ENCODE data around the gene SVIL.

The SVIL gene

DNA sequence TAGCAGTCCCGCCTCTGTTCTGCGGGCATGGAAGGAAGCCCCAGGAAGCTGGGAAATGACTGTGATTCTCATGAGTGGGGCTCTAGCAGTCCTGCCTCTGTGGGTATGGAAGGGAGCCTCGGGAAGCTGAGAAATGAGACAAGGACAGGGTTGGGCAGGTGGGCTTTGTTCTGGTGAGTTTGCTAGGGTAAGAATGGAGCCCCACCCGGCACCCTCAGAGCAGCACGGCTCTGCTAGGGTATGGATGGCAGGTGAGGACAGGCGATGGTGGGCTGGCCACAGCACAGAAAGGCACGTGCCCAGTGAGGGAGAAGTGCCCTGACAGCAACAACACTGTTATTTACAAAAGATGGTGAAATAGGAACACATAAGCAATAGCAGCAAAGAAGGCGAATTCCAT lies 39.6 kb downstream of the SVIL start:
- TF ChIP-seq, protein P1, sequence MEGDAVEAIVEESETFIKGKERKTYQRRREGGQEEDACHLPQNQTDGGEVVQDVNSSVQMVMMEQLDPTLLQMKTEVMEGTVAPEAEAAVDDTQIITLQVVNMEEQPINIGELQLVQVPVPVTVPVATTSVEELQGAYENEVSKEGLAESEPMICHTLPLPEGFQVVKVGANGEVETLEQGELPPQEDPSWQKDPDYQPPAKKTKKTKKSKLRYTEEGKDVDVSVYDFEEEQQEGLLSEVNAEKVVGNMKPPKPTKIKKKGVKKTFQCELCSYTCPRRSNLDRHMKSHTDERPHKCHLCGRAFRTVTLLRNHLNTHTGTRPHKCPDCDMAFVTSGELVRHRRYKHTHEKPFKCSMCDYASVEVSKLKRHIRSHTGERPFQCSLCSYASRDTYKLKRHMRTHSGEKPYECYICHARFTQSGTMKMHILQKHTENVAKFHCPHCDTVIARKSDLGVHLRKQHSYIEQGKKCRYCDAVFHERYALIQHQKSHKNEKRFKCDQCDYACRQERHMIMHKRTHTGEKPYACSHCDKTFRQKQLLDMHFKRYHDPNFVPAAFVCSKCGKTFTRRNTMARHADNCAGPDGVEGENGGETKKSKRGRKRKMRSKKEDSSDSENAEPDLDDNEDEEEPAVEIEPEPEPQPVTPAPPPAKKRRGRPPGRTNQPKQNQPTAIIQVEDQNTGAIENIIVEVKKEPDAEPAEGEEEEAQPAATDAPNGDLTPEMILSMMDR (IDR thresholded peaks at IDR 0.05) = no peak

DNA sequence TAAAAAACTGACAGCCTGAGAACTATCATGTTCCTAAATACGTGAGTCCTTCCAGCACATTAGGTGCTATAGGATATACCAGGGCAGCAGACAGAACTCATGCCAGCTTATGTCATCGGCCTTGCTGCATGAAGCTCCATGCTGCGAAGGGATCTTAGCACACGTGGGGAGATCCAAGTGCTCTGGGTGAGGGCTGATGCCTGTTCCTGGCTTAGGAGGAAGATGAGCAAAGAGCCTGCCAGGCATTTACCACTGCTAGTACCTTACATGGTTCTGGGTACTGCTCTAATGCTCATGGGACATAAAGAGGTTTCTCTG lies 43.2 kb downstream of the SVIL start:
- TF ChIP-seq, protein P1 (IDR thresholded peaks at IDR 0.05) = no peak

DNA sequence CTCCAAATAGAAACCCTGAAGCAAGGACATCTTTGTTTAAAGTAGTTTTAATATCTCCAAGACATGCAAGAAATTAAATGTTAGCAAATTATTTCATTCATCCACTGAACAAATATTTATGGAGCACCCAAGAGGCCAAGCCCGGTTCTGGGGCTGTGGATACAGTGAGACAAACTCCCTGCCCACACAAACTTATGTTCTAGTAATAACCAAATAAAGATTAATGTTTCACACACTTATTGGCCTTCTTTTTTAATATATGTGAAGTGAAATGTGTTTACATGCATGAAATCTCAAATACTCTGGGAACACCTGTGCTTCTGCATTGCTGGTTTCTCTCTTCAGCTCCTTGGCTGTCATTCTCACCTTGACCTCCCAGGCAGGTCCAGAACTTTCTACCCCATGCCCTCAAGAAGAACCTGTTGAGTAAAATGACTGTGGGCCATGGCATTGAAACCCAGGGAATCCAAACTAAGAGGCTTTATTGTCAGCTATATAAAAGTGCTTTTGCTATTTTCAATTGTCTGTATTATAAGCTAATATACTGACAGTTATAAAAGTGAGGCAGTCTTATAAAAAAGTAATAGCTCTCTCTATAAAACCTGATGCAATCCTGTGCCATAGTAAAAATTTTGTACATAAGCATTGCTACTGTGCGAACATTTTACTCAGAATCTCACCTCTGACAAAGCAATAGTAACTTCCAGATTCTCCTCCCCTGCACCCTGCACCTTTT lies 43.7 kb downstream of the SVIL start:
- TF ChIP-seq, protein P1 (IDR thresholded peaks at IDR 0.05) = no peak

DNA sequence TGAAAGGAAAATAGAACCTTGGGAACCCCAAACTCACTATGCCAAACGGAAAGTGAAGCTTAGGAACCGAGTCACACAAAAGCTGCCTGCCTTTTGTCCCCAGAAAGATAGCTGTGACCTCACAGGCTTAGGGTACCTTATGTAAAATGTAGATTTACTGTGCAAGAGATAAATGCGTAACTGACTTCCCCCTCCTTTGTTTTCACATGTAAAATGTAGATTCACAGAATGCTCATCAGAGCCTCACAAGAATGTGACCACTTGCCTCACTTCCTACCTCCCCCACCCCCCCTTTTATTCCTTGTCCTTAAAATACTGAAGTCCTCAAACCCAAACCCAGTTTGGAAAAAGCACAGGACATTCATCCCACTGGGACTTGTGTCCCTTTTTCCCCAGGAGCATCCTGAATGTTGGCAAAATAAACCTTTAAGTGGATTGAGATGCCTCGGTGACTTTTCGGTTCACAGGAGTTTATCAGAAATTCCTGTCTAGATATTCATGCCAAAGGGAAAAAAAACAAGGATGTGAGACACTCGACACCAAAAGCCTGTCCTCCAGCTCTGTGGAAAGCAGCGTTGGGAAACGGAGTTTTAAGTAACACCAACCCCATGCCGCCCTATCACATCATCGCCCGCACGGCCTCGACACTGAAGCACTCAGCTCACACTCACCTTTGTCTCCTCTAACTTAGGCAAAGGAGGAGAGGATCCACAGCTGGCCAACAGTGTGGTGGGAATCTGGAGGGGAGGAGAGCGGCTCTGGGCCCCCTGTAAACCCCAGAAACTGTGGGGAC lies 45.9 kb downstream of the SVIL start:
- TF ChIP-seq, protein P1 (IDR thresholded peaks at IDR 0.05) = no peak

DNA sequence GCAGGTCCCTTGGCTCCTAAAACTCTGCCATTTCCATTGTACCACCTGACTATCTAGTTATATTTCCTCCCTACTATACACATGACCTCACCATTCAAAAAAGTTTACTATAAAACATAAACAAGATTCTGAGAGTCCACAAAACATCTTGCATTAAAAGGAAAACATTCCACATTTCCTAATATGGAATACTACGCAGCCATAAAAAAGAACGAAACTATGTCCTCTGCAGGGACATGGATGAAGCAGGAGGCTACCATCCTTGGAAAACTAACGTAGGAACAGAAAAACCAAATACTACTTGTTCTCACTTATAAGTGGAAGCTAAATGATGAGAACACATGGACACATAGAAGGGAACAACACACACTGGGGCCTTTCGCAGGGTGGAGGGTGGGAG lies 48.3 kb downstream of the SVIL start:
- TF ChIP-seq, protein P1 (IDR thresholded peaks at IDR 0.05) = no peak

DNA sequence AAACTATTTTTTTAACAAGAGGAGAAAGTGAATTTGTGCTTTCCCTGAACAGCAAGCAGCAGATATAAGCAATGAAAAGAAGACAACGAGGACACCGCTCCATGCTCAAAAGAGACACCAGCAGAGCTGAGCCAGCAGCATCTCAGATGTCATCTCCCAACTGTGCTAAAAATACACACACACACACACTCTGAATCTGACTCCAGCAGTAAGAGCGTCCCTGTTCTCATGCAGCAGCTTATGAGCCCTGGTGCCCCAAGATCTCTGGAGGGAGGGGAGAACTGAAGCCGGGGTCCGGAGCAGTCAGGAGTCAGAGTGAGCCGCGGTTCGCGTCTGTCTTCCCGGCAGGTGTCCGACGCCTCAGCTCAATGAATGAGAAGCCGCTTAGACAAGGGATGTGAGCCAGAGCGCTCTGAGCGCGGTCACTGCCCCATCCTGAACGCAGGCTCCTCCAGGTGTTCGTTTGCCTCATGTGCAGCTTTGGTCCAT lies 49.2 kb downstream of the SVIL start:
- TF ChIP-seq, protein P1 (IDR thresholded peaks at IDR 0.05) = no peak

DNA sequence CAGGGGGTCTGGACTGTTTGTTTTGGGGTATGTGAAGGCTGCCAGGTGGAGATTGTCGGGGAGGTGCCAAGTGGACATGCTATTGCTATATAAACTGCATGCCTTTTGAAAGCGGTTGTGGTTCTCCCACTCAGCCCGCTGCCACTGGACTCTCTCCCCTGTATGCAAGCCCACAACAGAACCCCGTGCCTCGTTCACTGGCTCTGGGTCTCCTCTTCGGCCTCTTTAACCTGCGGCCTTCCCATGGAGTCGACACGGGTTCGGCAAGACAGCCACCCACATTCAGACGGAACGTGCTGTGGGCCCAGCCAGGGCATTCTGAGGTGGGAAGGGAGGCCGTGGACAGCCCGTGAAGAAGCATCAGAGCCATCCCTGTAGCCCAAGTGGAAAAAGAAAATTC lies 50.3 kb downstream of the SVIL start:
- TF ChIP-seq, protein P1 (IDR thresholded peaks at IDR 0.05) = no peak
